ENCODE data around the gene ZNF844. TPM values are rescaled to one million over a fixed set of nuclear protein-coding genes. Genes with fewer than 3 reads are reported as not detected.

Gene ZNF844
- polyA plus RNA-seq, 1 donor (not counting 4 experiments of a cell fraction or from before 2014, with no cell fraction given): 0.88 TPM

DNA sequence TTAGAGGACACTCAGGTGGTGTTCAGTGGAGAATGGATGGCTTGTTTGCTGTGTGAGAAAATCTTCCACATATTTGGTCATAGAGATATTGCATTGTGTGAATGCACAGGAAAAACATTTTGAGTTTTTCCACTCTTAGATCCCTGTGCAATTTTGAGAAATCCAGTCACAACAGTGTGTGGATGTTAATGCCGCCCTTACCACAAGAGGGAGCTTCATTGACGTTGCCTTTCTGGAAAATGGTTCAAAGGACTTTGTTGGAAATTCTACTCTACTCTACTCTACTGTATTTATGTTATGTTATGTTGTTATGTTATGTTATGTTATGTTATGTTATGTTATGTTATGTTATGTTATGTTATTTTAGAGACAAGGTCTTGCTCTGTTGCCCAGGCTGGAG, 62.2 kb downstream of the ZNF844 start:
- dilution Hi-C loops (cut with MboI; ENCODE audit: extremely low pct_ligation_motif_present, low sequenced_read_pairs): no loop called here
- Histone ChIP-seq H3K27ac (ENCODE audit: control insufficient read depth, insufficient read depth, low read length) (no peak overlapping the region), H2AFZ (ENCODE audit: control insufficient read depth, low read length) (no peak overlapping the region), H3K4me3 (ENCODE audit: control insufficient read depth in 2 of 3, extremely low read depth in 1 of 3, insufficient read depth in 2 of 3, low read depth in 1 of 3, low read length in 3 of 3) (no peak overlapping the region), H3K79me2 (ENCODE audit: control insufficient read depth, insufficient read depth, low read length) (no peaks in the 10 kb centered on the region), H3K9me3 (ENCODE audit: control insufficient read depth, low read depth, low read length) (peaks cover 5% of the 10 kb centered on the region), H3K27me3 (ENCODE audit: control insufficient read depth, extremely low read depth, insufficient read depth, low read length) (no peaks in the 10 kb centered on the region), H3K4me2 (ENCODE audit: control insufficient read depth, extremely low read depth, insufficient read depth, low read depth, low read length) (no peak overlapping the region), H3K4me1 (ENCODE audit: control insufficient read depth, extremely low read depth, insufficient read depth, low read length) (no peaks in the 10 kb centered on the region), H3K9me1 (ENCODE audit: control insufficient read depth, extremely low read depth, insufficient read depth, low read length) (no peaks in the 10 kb centered on the region), H4K20me1 (ENCODE audit: control insufficient read depth, extremely low read depth, insufficient read depth, low read length) (no peaks in the 10 kb centered on the region), H3K9ac (ENCODE audit: control insufficient read depth, extremely low read depth, insufficient read depth, low read length) (no peak overlapping the region), H3K36me3 (ENCODE audit: control insufficient read depth in 2 of 2, extremely low read depth in 1 of 2, insufficient read depth in 2 of 2, low read length in 2 of 2) (no peaks in the 10 kb centered on the region)
- TF ChIP-seq EZH2 (IDR thresholded peaks at IDR 0.05; ENCODE audit: low read length) (no peak), CTCF (optimal IDR thresholded peaks at IDR 0.05 in 1 of 3, IDR thresholded peaks at IDR 0.05 in 1 of 3, conservative IDR thresholded peaks at IDR 0.05 in 1 of 3; ENCODE audit: extremely low read depth in 1 of 3, insufficient read depth in 2 of 3, low read length in 3 of 3) (peak; percentile 30 to 55 (median 46))
- no peak for FAIRE-seq
- no peak for DNase-seq (ENCODE audit: low read depth, low spot score)

Small RNA genes lying within 50 kb of the gene (small RNA-seq; reads per million reads assigned to genes)
- gene RF00019 (ENCODE audit: insufficient read length in 3 of 3, low read depth in 3 of 3, low replicate concordance in 1 of 3): 0 reads per million in 3 experiments
- 0 reads per million in 3 experiments for gene RNA5SP465 (ENCODE audit: insufficient read length in 3 of 3, low read depth in 3 of 3, low replicate concordance in 1 of 3)
- gene RNA5SP466 (ENCODE audit: insufficient read length in 3 of 3, low read depth in 3 of 3, low replicate concordance in 1 of 3): 0 reads per million in 3 experiments
- gene RNA5SP467 (ENCODE audit: insufficient read length in 3 of 3, low read depth in 3 of 3, low replicate concordance in 1 of 3): 0 reads per million in 3 experiments

Other genes starting within 250 kb of the ZNF844 start
- gene ZNF439, start 216.0 kb upstream of the ZNF844 start, polyA plus RNA-seq: 0.52 to 0.86 TPM (median 0.71 TPM) in 3 replicates
- 0.56 to 0.97 TPM (median 0.84 TPM) in 3 replicates for gene ZNF69, start 176.9 kb upstream of the ZNF844 start, polyA plus RNA-seq
- gene ZNF700, start 139.6 kb upstream of the ZNF844 start, polyA plus RNA-seq: 3.8 to 8.5 TPM (median 4.9 TPM) in 3 replicates
- gene ZNF763, start 99.7 kb upstream of the ZNF844 start, polyA plus RNA-seq: 1.2 to 2.3 TPM (median 1.3 TPM) in 3 replicates
- gene ZNF433, start 29.1 kb upstream of the ZNF844 start, polyA plus RNA-seq: 3.6 to 4.7 TPM (median 4.5 TPM) in 3 replicates
- gene ZNF878, start 11.8 kb upstream of the ZNF844 start, polyA plus RNA-seq: 0.15 to 0.29 TPM (median 0.24 TPM) in 3 replicates
- 1.6 to 3.4 TPM (median 2.4 TPM) in 3 replicates for gene ZNF20, start 75.6 kb downstream of the ZNF844 start, polyA plus RNA-seq
- 1.9 to 2.5 TPM (median 2.3 TPM) in 3 replicates for gene ZNF625, start 92.0 kb downstream of the ZNF844 start, polyA plus RNA-seq
- 2.4 to 3.0 TPM (median 2.9 TPM) in 3 replicates for gene ZNF136, start 98.4 kb downstream of the ZNF844 start, polyA plus RNA-seq
- 3.5 to 5.2 TPM (median 4.4 TPM) in 3 replicates for gene ZNF44, start 230.2 kb downstream of the ZNF844 start, polyA plus RNA-seq